Measurements from ENCODE around the gene C16orf95.

The C16orf95 gene

DNA sequence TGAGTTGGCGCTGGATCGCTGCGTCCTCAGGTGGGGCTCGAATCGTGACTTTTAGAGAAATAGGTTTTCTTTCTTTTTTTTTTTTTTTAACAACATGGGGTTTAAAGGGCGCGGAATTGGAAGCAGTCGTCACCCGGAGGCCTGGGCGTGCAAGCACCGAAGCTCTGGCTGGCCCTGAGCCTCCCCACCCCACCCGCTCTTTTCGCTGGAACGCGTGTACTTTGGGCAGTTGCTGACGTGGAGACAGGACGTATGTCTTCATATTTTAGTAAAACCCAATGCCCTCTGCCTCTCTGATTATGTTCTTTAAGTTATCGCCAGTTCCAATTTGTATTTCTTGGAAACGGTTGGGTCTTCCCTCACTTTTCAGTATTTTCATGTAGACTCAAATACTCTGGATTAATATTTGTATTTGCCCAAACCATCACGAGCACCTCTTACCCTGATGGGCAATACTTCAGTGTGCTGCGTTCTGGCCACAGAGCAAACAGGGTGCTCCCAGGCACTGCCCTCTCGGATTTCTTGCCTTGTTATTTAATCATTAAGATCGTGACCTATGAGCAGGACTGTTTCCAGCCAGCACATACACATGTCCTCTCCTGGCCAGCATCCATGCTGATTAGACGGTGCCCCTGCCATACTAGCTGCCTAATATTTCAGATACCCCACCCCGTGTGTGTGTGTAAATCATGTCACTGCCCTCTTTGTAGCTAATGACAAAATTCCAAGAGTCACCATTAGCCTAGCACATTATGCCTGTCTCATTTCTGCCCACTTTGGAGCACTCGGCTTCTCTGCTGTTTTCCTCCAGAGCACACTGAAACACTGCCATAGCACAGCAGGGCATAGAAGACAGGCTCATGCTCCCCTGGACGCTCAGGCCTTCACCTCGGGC lies 805 bp upstream of the C16orf95 start:
- peak; percentile 22 to 28 for DNase-seq (ENCODE audit: low read depth in 2 of 2)

GRCh38 chr16:87316450-87316922 lies 706 bp downstream of the C16orf95 start:
- DNase-seq (ENCODE audit: low read depth in 2 of 2) = no peak

DNA sequence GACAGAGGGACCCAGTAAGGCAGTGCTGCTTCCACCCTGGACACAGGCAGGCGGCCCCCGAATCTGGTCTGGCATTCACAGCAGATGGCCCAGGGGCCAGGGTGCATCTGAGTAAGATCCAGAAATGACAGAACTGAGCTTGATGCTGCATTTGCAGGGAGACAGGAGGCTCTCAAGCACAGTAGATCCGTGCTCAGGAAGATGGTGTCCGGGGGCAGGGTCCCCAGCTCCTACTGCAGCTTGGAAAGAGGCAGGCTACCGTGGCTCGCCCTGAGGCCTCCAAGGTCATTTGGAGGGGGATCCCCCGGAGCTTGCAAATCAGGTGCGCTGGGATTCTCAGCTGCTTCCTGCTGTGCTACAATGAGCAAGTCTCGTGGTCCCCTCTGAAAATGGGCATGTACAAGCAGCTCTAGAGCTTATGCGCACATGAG lies 2.2 kb downstream of the C16orf95 start:
- no peak for DNase-seq (ENCODE audit: low read depth in 2 of 2)

- no peak for DNase-seq (ENCODE audit: low read depth in 2 of 2)
Measured at GRCh38 chr16:87312008-87312407, 5.2 kb downstream of the C16orf95 start.

- DNase-seq (ENCODE audit: low read depth in 2 of 2) = no peak
Measured at GRCh38 chr16:87311387-87311786, 5.8 kb downstream of the C16orf95 start.

DNA sequence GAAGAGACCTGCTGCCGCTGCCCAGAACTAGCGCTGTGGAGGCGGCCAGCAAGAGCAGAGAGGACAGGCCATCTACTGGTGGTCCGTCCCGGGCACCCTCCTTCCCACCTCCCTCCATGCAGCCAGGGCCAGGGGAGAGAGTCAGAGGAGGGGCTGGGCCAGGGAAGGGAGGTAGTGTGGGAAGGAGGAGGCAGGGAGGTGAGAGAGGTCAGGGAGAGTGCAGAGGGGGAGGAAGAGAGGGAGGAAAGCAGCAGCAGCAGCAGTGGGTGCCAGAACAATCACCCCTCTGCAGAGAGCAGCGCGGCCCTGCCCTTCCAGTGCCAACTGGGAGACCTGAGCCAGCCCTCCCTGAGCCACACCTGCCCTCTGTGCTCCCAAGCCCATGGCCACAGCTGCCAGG lies 6.6 kb downstream of the C16orf95 start:
- no peak for DNase-seq (ENCODE audit: low read depth in 2 of 2)

- DNase-seq (ENCODE audit: low read depth in 2 of 2) = no peak
Measured at GRCh38 chr16:87309620-87310525, 7.3 kb downstream of the C16orf95 start.

DNA sequence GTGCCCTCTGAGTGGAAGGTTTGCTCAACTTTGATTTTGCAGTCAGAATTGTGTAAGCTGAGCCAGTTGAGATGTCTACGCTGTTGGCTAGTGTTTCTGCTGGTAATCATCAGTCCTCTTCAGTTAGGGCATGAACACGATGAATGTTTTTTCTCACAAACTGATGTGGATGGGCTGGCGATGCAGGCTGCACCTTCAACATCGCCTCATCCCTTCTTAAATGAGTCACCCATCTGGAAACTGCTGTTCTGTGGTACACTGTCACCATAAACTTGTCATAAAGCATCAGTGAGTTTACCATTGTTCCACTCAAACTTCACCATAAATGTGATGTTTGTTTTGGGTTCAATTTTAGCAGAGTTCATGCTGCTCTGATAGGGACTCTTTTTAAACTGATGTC lies 8.4 kb downstream of the C16orf95 start:
- DNase-seq (ENCODE audit: low read depth in 2 of 2) = peak in 1 of 2 donors; percentile 14

- no peak for DNase-seq (ENCODE audit: low read depth in 2 of 2)
Measured at GRCh38 chr16:87306516-87306915, 10.7 kb downstream of the C16orf95 start.

DNA sequence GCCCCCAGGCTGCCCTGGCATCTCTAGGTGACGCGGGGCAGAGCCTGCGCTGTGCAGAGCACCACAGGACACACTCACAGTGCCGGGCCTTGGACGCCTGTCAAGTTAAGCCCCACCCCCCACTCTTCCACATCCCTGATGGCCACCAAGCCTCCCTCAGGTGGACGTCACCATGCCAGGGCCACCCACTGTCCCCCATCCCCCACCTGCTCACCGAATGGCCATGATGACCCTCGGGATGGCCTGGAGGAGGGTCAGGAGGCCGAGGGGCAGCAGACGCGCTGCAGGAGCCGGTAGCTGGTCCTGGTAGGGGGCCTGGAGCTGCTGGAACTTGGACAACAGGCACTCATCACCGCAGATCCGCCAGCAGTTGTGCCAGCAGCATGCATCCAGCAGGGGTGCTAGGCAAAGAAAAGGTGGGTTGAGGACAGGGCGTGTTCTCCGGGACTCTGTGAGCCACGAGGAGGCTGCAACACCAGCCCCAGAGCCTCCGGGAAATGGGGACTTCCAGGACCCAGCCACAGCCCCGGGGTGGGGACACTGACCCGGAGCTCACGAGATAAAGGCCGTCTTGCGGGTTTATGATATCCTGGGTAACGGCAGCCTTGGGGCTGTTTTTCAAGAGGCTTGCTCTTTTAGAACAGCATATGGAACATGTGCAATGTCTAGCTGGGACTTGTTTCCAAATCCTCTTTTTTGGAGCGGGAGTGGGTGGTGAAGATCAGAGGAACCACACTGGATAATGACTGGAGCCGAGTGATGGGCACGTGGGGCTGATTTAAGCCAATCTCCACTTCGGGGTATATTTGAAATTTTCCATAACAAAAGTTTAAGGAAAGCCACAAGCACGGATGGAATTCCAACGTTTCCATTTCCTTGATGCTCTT lies 11.4 kb downstream of the C16orf95 start:
- no peak for DNase-seq (ENCODE audit: low read depth in 2 of 2)

DNA sequence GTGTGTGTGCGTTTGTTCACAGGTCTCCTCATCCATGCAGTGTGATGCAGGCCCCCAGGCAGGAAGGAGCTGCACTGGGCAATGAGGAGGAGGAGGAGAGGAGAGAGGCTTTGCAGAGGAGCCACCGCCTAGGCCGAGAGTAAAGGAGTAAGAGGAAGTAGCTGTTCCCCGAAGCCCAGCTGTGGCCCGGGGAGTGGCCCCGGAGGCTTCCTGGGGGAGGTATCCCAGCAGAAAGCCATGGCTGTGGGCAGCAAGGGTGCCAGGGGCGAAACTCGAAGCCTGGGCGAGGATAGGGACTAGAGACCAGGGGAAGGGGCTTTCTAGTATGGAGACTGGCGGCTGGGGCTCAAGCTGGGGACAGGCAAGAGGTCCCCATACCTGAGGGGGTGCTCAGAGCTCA lies 12.2 kb downstream of the C16orf95 start:
- DNase-seq (ENCODE audit: low read depth in 2 of 2) = no peak

DNA sequence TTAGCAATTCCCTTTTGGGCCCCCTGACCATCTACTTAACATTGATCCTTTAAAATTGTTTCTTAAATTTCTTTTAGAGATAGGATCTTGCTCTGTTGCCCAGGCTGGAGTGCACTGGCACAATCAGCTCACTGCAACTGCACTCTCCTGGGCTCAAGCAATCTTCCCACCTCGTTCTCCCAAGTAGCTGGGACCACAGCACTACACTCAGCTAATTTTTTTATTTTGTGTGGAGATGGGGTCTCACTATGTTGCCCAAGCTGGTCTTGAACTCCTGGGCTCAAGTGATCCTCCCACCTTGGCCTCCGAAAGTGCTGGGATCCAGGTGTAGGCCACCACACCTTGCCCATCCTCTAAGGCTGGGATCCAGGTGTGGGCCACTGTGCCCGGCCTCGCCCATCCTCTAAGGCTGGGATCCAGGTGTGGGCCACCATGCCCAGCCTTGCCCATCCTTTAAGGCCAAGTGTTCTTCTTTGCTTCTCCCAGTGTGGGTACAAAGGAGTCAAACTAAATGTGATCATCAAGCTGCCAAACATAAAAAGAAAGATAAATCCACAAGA lies 13.2 kb downstream of the C16orf95 start:
- DNase-seq (ENCODE audit: low read depth in 2 of 2) = no peak

DNA sequence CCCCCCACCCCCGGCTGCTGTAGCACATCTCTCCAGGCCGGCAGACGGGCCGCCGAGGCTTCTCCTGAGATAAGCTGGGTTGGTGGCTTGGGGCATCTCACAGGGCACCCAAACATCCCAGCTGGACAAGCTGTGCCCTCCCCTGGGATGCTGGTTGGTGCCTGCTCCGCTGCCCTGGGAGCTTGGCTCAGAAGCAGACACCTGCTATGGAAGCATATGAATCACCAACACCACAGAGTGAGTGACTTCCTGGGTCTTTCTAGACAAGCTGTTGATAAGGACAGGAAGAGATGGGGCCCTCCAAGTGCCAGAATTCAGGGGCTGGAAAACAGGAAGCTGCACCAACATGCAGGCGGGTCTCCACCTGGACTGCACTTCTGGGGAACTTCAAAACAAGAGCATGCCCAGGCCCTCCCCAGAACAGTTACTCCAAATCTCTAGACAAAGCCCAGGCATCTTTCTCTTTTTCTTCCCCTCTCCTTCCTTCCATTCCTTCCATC lies 13.7 kb downstream of the C16orf95 start:
- no peak for DNase-seq (ENCODE audit: low read depth in 2 of 2)

- no peak for DNase-seq (ENCODE audit: low read depth in 2 of 2)
Measured at GRCh38 chr16:87298857-87299465, 18.2 kb downstream of the C16orf95 start.

DNA sequence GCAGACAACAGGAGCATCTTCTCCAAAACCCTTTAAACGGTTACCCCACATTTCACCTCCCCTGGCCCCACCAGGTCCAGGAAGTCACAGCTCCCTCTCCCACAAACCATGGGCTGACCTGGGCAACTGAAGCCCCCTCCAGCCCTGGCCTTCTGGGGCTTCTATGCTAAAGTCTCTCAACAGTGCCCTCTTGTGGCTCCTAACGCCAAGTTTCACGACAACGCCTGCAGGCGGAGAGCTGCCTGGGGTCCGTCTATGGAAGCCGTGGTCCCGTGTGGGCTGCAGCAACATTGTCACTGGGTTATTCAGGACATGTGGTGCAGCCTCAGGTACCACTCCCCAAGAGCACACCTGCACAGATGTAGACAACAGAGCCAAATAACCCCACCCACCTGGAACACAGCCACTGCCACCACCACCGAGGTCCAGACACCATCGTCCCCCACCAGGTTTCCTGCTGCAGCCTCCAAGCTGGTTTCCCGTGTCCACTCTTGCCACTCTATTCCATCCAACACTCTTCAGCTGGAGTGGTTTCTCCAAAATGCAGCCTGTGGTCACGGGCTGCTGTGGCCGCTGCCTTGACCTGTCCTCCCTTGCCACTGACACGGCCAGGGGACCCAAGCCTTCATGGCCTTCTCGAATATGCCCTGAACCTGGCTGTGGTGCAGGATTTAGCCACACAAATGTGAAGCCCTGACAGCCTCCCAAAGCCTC lies 19.1 kb downstream of the C16orf95 start:
- no peak for DNase-seq (ENCODE audit: low read depth in 2 of 2)

GRCh38 chr16:87297407-87297806 lies 19.8 kb downstream of the C16orf95 start:
- DNase-seq (ENCODE audit: low read depth in 2 of 2) = no peak

DNA sequence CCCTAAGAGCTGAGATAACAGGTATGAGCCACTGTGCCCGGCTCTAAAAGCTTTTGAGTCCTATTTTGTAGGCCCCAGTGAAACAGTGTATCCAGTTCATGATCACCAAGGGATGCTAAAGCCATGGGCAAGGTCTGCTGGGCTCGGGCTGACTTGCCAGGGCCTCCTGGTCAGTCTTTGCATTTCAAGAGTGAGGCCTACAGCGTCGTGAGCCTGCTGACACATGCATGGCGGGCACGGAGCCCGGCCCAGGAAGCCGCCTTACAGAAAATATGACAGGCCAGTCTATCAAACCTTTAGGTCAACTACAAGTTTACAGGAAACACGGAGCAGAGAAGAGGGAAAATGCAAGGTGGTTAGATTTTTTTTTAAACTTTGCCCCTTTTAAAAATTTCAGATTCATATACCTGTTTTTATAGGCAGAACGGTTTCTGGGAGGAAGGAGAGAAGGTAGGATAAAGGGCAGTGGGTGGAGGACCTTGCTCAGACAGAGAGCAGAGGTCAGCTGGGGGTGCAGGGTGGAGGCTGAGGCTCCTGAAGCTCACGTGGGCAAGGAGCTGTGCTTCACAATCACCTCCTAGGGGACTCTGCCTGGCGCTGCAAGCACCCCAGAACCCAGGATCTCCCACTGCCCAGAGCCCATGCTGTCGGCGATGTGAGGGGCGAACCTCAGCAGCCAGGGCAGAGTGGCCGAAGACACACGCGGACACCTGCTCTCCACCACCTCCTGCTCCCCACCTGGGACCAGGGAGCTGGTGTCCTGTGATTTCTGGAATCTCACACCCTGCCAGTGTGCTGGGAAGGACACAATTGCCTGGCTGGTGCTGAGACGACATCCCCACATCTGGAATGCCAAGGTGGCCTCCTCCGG lies 21.3 kb downstream of the C16orf95 start:
- DNase-seq (ENCODE audit: low read depth in 2 of 2) = no peak

DNA sequence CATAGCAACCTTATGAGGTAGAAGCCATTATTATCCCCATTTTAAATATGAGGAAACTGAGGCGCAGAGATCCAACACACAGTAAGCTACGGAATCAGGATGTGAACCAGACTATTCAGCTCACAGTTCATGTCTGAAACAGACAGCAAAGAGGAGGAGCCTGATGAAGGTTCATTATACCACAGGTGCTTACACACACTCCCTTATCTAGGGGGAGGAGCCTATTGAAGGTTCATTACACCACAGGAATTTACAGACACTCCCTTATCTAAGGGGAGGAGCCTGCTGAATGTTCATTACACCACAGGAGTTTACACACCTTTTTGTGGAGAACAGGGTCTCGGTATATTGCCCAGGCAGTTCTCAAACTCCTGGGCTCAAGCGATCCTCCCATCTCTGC lies 21.9 kb downstream of the C16orf95 start:
- no peak for DNase-seq (ENCODE audit: low read depth in 2 of 2)

GRCh38 chr16:87293990-87294389 lies 23.2 kb downstream of the C16orf95 start:
- DNase-seq (ENCODE audit: low read depth in 2 of 2) = no peak

Data from stimulated activated CD4-positive, alpha-beta T cell treated with anti-CD3 and anti-CD28 coated beads, Interleukin-15, amount 100 ng/mL, for 48 hours (primary cell).